GM12891 (cell line): ENCODE data around the gene SYNE1.

Source experiments
- PAX5 ChIP-seq: IDR thresholded peaks from 2 replicates; pipeline ENCODE4 v1.6.1; 2011; ENCODE audit warnings: low read length, moderate library complexity, mild to moderate bottlenecking; ENCODE audit not compliant: insufficient read depth, severe bottlenecking
- POLR2A ChIP-seq: IDR thresholded peaks from 2 replicates; pipeline ENCODE4 v1.6.1; 2011; ENCODE audit warnings: low read depth, low read length, control low read depth
- POLR2AphosphoS5 ChIP-seq: IDR thresholded peaks from 2 replicates; pipeline ENCODE4 v1.6.1; 2011; ENCODE audit warnings: low read depth, low read length, control low read depth
- POU2F2 ChIP-seq: IDR thresholded peaks from 2 replicates; pipeline ENCODE4 v1.6.1; 2011; ENCODE audit warnings: low read depth, mild to moderate bottlenecking, control low read depth, low read length, moderate library complexity
- SPI1 ChIP-seq: IDR thresholded peaks from 2 replicates; pipeline ENCODE4 v1.6.1; 2011; ENCODE audit warnings: low read depth, low read length, control low read depth
- TAF1 ChIP-seq: IDR thresholded peaks from 2 replicates; pipeline ENCODE4 v1.6.1; 2011; ENCODE audit warnings: low read depth, low read length, control low read depth

- TF ChIP-seq POU2F2: no peak
- TF ChIP-seq TAF1: no peak
- TF ChIP-seq POLR2A: no peak
- TF ChIP-seq POLR2AphosphoS5: no peak
- TF ChIP-seq SPI1: no peak
- no peak for TF ChIP-seq PAX5
Measured at GRCh38 chr6:152184573-152184916, 452.6 kb downstream of the SYNE1 start.
